C4-2B (cell line): ENCODE results near the gene SORBS2.

Source experiments
- CTCF ChIP-seq: fragments of 450-650 bp; conservative IDR thresholded peaks from 2 replicates; pipeline ENCODE4 v1.5.1; 2017; ENCODE audit warnings: mild to moderate bottlenecking
- ZFX ChIP-seq: fragments of 450-650 bp; IDR thresholded peaks from 2 replicates; pipeline ENCODE4 v1.6.1; 2017

- TF ChIP-seq CTCF (no peak), ZFX (no peak)
Observed at GRCh38 chr4:185681604-185682003, 130.4 kb downstream of the SORBS2 start.
